ENCODE measurements around the gene FRYL. TPM values are rescaled to one million over a fixed set of nuclear protein-coding genes. Genes with fewer than 3 reads are reported as not detected.

The FRYL gene
- total RNA-seq, 1 donor: 42.0 TPM

DNA sequence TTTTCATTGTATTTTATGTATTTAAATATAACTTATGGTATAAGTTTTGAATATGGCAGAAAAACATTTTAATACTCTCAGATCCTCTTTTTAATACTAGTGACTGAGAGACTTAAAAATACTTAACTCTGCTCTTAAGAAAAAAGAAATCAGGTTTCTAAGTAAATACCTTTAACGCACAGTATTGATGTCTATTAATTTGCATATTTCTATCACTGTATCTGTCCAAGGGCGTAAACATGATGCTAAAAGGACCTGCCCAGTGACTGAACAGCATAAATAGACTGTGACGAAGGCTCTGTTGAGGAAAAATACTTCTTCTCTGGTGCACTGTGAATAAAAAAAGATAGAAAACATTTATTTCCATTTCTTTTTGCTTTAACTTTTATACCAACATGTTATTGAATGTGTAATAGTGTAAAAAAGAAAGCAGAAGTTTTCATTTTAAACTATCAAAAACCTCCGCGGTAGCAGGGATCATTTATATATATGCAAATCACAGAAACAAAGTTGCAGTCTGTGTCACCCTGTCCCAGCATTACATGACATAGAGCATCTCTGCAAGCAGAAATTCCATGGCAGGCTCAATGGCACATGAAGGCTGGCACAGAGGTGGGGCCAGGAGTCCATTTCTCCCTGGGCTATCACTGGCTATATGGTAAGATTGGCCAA lies 214.6 kb downstream of the FRYL start:
- H3K4me2 ChIP-seq (ENCODE audit: insufficient read depth, low read length): no peak overlapping the region

GRCh38 chr4:48564151-48564550 lies 215.9 kb downstream of the FRYL start:
- no peak for TF ChIP-seq CTCF (IDR thresholded peaks at IDR 0.05; ENCODE audit: extremely low read depth, low read depth, low read length)
- Histone ChIP-seq H3K9me3 (ENCODE audit: low read depth, low read length) (no peaks in the 10 kb centered on the region), H3K27ac (ENCODE audit: low read depth, low read length) (no peak overlapping the region), H3K4me3 (ENCODE audit: insufficient read depth, low read length) (no peak overlapping the region), H3K36me3 (ENCODE audit: insufficient read depth, low read length) (peaks cover 13% of the 10 kb centered on the region), H3K79me2 (ENCODE audit: insufficient read depth, low read length) (no peaks in the 10 kb centered on the region), H3K27me3 (ENCODE audit: insufficient read depth, low read length) (no peaks in the 10 kb centered on the region), H3K4me2 (ENCODE audit: insufficient read depth, low read length) (no peak overlapping the region), H2AFZ (ENCODE audit: low read length) (no peak overlapping the region), H4K20me1 (ENCODE audit: insufficient read depth, low read length) (no peaks in the 10 kb centered on the region), H3K4me1 (ENCODE audit: insufficient read depth, low read length) (no peaks in the 10 kb centered on the region)
- DNase-seq (ENCODE audit: insufficient read length, low spot score, missing footprints): no peak

More for the DNA sequence above, 214.6 kb downstream of the FRYL start:
- H3K27ac ChIP-seq (ENCODE audit: low read depth, low read length): no peak overlapping the region
- H3K79me2 ChIP-seq (ENCODE audit: insufficient read depth, low read length): no peaks in the 10 kb centered on the region
- H2AFZ ChIP-seq (ENCODE audit: low read length): no peak overlapping the region
- no peak for TF ChIP-seq CTCF (IDR thresholded peaks at IDR 0.05; ENCODE audit: extremely low read depth, low read depth, low read length)
- no peak overlapping the region for H3K4me3 ChIP-seq (ENCODE audit: insufficient read depth, low read length)
- H3K9me3 ChIP-seq (ENCODE audit: low read depth, low read length): no peaks in the 10 kb centered on the region
- DNase-seq (ENCODE audit: insufficient read length, low spot score, missing footprints): no peak
- no peaks in the 10 kb centered on the region for H3K27me3 ChIP-seq (ENCODE audit: insufficient read depth, low read length)
- no peaks in the 10 kb centered on the region for H4K20me1 ChIP-seq (ENCODE audit: insufficient read depth, low read length)
- peaks cover 16% of the 10 kb centered on the region for H3K36me3 ChIP-seq (ENCODE audit: insufficient read depth, low read length)
- peaks cover 6% of the 10 kb centered on the region for H3K4me1 ChIP-seq (ENCODE audit: insufficient read depth, low read length)

GRCh38 chr4:48558819-48559218 lies 221.3 kb downstream of the FRYL start:
- Histone ChIP-seq H3K4me2 (ENCODE audit: insufficient read depth, low read length) (no peak overlapping the region), H3K4me1 (ENCODE audit: insufficient read depth, low read length) (no peaks in the 10 kb centered on the region), H3K9me3 (ENCODE audit: low read depth, low read length) (no peaks in the 10 kb centered on the region), H3K27me3 (ENCODE audit: insufficient read depth, low read length) (no peaks in the 10 kb centered on the region), H3K27ac (ENCODE audit: low read depth, low read length) (no peak overlapping the region), H4K20me1 (ENCODE audit: insufficient read depth, low read length) (no peaks in the 10 kb centered on the region), H3K36me3 (ENCODE audit: insufficient read depth, low read length) (peaks cover 27% of the 10 kb centered on the region), H3K4me3 (ENCODE audit: insufficient read depth, low read length) (no peak overlapping the region), H2AFZ (ENCODE audit: low read length) (no peak overlapping the region), H3K79me2 (ENCODE audit: insufficient read depth, low read length) (no peaks in the 10 kb centered on the region)
- DNase-seq (ENCODE audit: insufficient read length, low spot score, missing footprints): no peak
- no peak for TF ChIP-seq CTCF (IDR thresholded peaks at IDR 0.05; ENCODE audit: extremely low read depth, low read depth, low read length)

DNA sequence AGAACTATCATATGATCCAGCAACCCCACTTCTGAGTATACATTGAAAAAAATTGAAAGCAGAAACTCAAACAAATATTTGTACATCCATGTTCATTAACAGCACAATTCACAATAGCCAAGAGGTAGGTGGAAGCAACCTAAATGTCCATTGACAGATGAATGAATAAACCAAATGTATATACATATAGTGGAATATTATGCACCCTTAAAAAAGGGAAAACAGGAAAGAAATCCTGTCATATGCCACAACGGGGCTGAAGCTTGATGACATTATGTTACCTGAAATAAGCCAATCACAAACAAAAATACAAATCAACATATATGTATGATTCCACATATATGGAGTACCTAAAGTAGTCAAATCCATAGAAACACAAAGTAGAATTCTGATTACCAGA lies 222.1 kb downstream of the FRYL start:
- H3K79me2 ChIP-seq (ENCODE audit: insufficient read depth, low read length): no peaks in the 10 kb centered on the region
- no peak for DNase-seq (ENCODE audit: insufficient read length, low spot score, missing footprints)
- no peaks in the 10 kb centered on the region for H4K20me1 ChIP-seq (ENCODE audit: insufficient read depth, low read length)
- H3K9me3 ChIP-seq (ENCODE audit: low read depth, low read length): no peaks in the 10 kb centered on the region
- H3K36me3 ChIP-seq (ENCODE audit: insufficient read depth, low read length): peaks cover 28% of the 10 kb centered on the region
- no peak overlapping the region for H2AFZ ChIP-seq (ENCODE audit: low read length)
- no peak overlapping the region for H3K4me2 ChIP-seq (ENCODE audit: insufficient read depth, low read length)
- H3K4me3 ChIP-seq (ENCODE audit: insufficient read depth, low read length): no peak overlapping the region
- H3K27me3 ChIP-seq (ENCODE audit: insufficient read depth, low read length): no peaks in the 10 kb centered on the region
- H3K27ac ChIP-seq (ENCODE audit: low read depth, low read length): no peak overlapping the region
- no peak for TF ChIP-seq CTCF (IDR thresholded peaks at IDR 0.05; ENCODE audit: extremely low read depth, low read depth, low read length)
- H3K4me1 ChIP-seq (ENCODE audit: insufficient read depth, low read length): no peaks in the 10 kb centered on the region
